HG02852 (cell line): Measurements from ENCODE around the gene DVL2.

Source experiments
- ATAC-seq: cut with Tn5 transposase; IDR thresholded peaks from one replicate; pipeline ENCODE4 v1.9.1; 2021; ENCODE audit warnings: mild to moderate bottlenecking, moderate library complexity; ENCODE audit not compliant: unreplicated experiment

DVL2 gene

DNA sequence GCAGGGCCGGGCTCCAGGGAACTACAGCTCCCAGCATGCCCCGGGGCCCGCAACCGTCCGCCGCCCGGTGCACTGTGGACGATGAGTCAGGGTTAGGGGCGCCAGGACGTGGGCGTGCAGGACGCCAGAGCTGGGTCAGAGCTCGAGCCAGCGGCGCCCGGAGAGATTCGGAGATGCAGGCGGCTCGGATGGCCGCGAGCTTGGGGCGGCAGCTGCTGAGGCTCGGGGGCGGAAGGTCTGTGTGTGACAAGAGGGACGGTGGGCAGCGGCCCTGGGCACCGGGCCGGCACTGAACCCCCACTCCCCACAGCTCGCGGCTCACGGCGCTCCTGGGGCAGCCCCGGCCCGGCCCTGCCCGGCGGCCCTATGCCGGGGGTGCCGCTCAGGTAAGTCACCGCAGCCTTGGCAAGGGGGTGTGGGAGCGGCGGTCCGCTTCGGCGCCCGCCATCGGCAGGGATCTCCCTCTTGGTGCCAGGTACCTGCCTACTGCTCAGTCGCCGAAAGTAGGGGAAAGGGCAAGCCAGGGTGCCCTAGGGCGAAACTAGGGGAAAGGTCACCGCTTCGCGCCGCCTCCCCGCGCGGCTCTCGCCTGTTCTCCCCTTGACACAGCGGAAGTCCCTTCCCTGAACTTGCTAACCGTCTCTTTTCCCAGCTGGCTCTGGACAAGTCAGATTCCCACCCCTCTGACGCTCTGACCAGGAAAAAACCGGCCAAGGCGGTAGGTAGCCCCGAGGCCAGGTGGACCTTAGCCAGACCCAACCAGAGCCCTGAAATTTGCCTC is 14.3 kb downstream of the DVL2 start, which contains the start of the genes ACADVL and DLG4:
Gene ACADVL, plus strand, starts transcription at position 127 of the 781 bp plus-strand sequence. Its CDS starts 47 bp downstream, at position 174.
Gene DLG4, minus strand, starts transcription at position 25 of the 781 bp plus-strand sequence.
- ATAC-seq = peak; percentile 50

DNA sequence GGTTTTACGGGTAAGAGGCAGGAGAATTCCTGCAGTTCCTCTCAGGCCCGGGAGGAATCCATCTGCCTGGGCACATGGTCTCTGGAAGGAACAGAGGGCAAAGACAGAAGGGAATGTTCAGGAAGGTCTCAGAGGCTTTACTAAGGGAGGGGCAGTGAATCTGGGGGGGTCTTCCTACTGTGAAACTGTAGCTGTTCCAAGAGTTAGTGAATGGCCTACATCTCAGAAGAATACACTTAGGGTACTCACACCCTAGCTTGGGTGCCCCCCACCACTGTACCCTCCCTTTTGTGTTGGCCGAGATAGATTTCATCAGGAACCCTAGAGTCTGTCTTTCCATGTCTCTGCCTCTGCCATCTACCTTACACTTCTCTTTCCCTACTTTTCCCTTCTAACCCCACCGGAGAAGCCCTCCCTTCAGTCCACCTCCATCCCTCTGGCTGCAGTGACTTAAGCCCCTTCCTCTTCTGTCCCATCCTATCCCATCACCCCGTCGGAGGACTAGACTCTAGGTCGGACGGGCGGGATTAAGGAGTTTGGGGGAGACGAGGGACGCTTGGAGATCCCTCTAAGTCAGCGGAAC is 15.0 kb downstream of the DVL2 start:
- no peak for ATAC-seq

DNA sequence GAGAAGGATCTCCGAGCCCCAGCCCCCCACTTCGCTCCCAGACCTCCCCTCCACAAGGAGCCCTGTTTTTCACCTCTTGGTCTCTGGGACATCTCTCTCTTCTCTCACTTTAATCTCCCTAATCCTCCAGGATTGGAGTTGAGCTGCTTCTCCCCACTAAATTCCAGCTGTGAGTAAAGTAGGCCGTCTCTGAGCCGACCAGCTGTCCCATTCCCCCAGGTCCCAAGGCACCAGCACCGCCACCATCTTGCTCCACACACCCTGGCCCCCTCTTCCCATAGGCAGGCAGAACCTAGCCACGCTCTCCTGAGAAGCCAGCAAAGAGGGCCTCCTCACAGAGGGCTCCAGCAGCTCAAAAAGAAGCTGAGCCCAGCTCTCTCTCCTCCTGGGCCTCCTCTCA is 15.6 kb downstream of the DVL2 start:
- no peak for ATAC-seq

DNA sequence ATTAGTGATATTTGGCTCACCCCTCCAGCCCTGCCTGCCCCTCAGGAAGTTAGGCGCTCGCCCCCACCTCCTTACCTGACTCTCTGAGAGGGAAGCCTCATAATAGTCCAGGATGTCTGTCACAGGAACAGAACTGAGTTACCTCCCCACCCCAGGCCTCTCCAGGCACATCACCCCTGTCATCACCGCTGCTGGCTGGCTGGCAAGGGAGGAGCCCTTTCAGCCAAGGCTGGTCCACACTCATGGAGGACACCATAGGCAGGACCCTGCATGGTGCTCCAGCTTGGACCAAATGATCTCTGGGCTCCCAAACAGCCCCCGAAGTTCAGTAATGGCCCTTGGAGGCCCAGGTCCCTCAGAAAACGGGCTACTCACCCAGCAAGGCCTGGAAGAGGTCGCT is 16.2 kb downstream of the DVL2 start:
- no peak for ATAC-seq

DNA sequence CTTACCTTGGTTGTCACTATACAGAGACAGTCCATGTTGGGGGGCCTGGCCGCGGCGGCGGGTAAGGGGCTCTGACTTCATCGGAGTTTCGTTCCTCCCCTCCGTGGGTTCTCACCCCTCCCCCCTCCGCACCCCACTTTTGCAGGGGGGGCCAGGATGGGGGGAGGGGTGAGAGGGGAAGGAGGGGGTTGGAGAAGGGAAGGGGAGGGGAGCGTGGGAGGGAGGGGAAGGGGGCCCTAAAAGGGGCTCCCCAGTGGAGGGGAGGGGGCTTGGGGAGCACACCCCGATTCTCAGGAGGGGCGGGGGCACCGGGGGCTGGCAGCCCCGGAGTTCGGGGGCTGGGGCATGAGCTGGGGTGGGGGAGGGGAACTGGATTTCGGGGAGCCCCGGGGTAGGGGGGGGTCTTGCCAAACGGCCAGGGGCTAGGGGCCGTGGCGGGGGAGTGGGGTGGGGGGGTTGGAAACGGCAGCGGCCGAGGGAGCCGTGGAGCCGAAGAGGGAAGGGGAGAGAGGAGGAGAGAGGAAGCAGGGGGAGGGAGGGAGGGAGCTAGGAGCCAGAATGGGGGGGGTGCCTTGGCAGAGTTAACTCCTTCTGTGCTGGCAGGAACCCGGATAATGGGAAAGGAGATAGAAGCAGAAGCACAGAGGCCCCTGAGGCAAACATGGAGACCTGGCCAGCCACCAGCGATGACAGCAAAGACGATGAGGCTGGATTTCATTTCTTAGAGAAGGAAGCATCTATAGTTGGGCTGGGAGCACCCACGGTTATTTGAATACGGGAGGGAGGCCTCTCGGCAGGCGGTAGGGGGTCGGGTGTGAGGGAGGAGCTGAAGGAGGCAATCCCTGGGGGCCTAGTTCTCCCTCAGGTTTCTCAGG is 17.0 kb downstream of the DVL2 start:
- ATAC-seq = no peak

DNA sequence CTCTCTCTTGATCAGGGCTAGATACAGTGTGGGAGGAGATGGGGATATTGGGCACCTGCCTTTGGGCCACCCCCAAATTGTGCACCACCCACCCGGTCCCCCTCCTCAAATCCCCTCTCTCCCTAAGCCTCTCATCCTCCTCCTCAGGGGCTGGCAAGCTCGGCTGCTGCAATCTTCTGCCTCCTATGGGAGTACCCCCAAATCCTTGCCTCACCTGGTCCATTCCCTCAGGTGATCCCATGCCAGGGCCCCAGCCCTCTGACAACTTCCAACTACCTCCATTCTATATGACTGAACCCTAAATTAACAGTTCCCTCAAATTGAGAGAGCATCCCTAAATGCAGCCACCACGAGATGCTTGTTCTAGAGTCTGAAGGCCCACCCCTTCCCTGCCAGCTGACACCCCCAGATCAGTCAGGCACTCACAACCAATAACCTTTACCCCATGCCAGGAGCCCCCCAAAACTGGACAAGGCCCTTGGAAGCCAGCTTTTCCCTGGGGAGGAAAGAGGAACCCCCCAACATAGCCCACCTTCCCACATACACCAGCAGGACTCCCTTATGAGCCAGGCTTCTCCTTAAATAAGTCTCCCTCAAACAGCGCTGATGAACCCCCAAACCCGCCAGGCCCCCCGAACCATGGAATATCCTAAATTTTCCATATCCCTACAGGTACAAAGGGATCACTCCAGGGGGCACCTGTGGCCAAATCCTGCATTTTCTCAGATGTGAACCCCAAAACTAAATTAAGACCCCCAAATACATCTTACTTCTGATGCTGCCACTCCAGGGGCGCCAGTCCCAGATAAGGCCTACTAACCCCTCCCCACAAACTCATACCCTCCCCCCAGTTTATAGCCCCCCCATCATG is 17.8 kb downstream of the DVL2 start:
- no peak for ATAC-seq

DNA sequence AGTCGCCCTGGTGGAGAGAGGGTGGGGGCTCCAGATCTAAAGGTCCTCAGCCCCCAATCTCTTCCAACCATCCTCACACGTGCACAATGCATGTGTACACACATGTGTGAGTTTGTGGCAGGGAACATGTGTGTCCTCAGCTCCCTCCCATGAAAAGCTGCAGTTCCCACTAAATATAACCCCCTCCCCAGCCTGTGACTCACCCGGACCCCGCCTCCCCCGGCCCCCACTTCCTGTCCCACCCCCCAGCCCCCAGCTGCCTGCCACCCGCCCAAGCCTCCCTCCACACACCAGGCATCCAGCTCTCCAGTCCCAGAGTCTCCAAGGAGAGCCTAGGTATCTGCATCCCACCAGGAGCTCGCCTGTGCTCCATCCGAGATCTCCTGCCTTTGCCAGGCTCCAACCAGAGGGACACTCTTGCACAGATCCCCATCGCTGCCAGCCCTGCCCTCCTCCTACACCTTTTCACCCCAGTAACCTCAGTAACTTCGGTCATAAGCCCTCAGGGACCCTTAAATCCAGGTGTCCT is 18.6 kb downstream of the DVL2 start:
- ATAC-seq = no peak

DNA sequence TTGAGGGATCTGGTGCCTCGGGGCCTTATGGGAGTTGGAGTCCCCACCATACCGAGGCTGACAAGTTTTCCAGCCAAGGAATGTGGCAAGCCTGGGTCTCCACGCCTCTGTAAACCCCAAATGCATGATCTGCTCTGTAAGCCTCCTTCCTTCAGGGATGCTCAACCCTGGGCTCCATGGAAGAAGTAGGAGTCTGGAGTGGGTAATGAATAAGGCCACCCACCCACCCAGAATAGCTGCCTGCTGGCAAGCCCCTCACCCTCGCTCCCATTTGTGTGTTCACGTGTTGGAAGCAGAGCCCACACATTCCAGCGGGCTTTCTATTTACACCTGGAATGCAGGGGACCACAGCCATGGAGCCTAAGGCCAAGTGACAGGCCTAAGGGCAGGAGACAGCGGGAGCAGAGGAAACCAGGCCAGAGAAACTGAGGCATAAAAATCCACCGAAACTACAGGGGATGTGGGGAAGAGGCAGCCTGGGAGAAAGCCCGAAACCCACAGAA is 19.1 kb downstream of the DVL2 start:
- ATAC-seq = no peak

DNA sequence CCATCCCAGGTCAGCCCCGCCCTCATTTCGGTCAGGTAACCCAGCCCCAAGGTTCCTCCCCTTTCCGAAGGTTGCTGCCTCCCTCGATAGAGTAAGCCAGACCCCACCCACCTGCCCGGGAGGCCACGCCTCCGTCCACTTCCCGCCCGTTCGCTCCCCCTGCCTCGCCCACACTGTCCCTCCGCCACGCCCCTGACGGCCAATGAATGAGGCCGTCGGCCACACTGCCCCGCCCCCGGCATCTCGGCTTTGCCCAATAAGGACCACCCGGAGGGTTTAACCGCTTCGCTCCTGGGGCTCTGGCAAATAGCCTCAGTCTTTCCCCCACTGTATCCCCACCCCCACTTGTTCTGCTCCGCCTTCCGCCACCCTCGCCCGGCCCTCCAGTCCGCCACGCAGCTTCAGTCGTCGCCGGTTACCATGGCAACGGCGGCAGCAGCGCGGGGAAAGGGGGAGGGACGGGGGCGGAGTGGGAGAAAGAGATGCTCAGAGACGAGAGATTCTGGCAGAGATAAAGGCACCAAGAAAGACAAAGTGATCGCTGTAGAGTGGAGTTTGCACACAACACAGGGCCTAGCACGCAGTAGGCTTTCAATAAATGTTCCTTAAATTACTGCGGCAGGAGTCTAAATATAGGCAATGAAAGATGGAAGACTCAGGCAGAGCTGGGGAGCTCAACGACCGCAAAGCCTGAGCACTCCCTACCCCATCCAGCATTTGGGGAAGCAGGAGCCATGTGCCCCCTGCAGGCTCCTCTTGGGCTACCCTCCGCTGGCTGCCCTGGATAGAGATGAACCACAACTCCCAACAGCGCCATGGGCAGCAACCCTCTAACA is 19.8 kb downstream of the DVL2 start:
- peak; percentile 73 for ATAC-seq

DNA sequence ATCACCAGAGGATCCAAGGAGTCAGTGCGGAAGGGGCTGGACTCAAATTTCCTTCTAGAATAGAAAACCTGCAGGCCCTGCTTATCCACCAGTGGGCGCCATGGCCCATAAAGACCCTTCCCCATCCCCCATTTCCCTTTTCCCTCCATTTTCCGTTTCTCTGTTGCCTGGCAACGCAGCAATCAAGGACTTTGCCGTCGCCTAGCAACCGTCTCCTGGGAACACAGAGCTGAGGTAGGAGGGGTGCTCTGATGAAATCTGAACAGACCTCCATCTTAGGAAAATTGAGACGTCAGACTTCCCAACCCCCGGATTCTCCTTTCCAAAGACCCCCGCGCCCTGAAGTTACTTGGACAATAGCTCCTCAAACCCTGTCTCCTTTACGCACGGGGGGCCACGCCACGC is 20.4 kb downstream of the DVL2 start:
- no peak for ATAC-seq

DNA sequence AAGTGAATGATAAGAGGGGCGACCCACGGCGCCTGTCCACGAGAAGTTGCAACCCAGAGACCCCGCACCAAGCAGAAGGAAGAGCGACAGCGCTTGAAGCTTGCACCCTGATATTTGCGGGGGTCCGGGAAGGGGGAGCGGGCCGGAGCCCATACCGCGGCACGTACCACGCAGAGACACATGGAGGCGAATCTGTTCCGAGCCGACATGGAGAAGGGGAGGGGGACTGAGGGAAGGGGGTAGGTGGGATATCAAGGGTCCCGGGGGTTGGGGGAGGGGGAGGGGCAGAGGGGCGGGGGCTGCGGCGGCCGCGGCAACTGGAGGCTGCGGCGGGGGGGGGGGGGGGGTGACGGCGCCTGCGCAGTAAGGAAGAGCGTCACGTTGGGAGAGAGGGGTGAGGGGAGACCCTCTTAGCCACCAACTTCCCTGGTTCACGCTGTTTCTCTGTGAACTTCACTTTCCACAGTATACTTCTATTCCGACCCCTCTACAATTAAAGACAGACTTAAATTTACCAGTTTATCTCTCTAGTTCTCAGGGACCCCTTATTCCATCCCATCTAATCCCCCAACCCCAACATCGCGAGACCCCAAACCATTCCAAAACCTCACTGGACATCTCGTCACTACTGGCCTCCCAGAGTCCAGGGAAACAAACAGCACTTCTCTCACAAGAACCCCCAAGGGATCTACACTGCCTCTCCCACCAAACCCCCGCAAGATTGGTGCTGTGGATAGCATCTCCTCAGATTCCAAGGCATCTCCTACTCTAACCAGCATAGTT is 22.6 kb downstream of the DVL2 start:
- ATAC-seq = no peak

DNA sequence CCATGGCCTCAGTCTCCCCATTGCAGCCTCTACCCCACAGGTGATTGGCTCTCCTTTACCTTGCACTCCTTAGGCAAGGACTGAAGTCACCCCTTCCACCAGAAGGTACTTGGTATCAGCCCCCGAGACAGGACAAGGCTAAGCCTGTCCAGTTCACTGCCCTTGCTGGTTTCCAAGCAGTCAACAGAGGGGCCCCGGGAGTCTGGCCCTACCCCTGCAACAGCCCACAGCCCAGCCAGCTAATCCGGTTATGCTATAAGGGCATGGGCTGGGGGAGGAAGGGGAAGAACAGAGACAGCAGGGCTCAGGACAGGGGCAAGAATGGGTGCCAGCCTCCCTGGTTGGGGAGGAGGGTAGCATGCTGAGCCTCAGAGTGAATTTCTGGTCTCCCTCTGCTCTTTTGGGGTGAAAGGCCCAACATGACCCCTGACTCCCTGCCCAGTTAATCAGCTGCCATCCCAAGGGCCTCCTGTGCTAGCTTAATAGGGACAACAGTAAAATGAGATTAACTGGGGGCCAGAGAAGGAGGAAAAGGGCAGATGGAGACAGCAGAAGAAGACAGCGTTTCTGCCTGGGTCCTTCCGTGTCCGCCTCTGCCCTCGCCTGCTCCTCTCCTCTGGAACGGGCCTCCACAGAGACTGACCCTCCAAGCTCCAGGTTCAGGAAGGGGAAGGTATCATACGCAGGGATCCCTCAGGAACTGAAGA is 25.4 kb downstream of the DVL2 start:
- no peak for ATAC-seq

DNA sequence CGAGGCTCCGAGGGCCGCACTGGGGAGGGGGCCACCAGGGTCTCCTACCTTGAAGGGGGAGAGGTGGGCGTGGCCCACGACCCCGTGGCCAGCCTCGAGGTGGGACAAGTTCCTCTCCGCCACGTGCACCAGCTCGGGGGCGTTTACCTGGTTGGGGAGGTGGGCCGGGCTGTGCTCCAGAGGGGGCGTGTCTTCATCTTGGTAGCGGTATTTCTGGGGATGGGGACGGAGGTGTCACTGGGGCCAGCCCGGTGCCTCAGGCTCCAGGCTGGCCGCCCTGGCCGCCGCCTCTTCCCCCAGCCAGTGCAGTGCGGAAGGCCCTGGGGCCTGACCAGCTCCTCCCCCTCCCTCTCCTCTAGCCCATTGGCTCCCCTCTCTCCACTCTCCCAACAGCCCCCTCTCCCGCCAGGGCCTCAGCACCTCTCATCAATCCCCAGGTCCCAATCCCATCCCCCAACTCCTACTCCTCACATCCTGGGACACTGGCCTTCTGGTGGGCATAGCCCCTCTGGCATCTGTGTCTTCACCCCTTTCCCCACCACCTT is 26.2 kb downstream of the DVL2 start:
- ATAC-seq = no peak

DNA sequence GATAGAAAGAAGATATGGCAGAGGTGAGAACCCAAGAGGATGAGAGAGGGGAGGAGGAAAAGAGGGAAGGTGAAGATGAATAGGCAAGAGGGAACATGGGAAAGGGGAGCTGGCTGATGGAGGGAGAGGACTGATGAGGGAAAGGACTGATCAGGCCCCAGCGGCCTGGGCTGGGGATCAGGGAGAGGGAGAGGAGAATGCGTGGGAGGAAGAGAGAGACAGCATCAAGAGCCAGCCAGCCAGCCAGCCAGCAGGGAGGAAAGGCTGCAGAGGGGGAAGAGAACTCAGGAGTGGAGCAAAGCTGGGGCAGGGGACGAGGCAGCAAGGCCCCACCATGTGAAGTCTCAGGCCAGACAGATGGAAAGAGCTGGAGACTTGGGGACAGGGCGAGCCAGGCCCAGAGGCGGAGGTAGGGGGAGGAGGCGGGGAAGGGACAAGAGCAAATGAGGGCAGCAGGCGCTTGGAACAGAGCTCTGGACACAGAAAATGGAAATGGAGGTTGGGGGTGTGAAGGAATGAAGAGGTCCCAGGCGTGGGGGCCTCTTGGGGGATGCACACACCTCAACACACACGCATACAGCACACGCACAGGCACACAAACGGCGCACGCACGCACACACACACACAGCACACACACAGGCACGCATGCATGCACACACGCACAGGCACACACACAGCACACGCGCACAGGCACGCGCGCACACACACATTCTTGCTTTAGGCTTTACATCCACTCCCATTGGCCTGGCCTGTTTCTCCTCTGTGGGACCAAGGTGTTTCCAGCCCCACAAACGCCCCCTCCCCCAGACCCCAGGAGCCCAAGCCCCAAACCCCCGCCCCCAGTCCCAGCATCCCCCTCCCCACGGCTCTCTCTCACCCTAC is 27.0 kb downstream of the DVL2 start:
- no peak for ATAC-seq

DNA sequence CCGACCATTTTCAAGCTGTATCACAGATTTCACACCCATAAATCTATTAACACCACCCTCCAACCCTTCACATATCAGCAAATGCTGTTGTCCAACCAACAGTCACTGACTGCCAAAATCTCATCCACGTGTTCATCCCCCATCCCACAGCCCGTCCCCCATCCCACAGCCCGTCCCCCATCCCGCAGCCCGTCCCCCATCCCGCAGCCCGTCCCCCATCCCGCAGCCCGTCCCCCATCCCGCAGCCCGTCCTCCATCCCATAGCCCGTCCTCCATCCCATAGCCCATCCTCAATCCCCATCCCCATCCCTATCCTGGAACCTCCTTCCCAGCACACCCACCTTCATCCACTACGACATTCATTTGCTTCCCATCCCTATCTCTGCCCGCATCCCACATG is 28.8 kb downstream of the DVL2 start:
- no peak for ATAC-seq

DNA sequence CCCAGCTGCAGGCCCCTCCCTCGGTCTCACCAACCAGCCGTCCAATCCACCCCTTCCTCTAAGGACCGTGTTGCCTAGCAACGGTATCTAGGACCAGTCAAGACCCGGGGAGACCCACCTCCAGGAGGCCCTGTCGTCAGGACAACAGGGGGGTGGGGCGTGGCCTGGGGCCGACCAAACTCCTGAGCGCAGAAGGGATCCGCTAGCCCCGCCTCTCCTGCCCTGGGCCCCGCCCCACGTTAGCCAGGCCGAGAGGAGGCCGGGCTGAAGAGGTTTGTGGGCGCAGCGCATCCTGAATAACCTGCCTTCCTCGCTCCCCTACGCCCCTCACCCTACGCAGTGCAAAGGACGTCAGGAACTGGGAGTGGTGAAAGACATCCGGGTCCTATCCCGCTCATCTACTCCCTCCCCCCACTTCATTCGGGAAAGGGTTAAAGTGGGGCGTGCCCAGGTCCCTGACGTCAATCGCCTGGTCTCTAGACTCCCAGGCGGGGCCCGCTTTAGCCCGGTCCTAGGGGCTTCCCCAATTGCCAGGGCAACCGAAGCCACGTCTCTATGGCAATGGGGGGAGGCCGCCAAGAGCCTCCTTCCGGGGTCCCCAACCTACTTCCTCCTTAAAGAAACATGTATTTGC is 29.4 kb downstream of the DVL2 start:
- ATAC-seq = peak; percentile 76
